ENCODE data around the gene WTAP.
"Not testable (repeated sequence)": the region's sequence is repeated elsewhere in the genome, so short reads cannot be mapped to it uniquely, and the experiment has no call there.

The WTAP gene

GRCh38 chr6:159762681-159763293 is 35.5 kb downstream of the WTAP start:
- DNase-seq: no peak

- DNase-seq: no peak
Measured at GRCh38 chr6:159766906-159767305, 39.6 kb downstream of the WTAP start.

DNA sequence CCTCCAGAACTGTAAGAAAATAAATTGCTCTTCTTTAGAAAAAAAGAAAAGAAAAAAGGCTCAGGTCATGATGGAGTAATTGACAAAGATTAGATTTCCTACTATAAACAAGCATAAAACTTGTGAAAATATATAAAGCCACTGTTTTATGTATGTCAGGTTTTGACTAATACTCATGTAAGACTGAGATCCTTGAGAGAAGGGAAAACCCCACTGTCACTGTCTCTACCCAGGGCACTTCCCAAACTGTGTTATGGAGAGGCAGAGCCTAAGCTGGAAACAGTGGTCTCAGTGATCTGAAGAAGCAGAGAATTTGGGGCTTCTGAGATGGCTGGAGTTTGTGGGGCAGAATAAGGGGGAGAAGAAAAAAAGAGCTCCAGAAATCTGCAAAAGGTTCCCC is 42.2 kb downstream of the WTAP start:
- no peak for DNase-seq

GRCh38 chr6:159772196-159772595 is 44.9 kb downstream of the WTAP start:
- DNase-seq: no peak

DNA sequence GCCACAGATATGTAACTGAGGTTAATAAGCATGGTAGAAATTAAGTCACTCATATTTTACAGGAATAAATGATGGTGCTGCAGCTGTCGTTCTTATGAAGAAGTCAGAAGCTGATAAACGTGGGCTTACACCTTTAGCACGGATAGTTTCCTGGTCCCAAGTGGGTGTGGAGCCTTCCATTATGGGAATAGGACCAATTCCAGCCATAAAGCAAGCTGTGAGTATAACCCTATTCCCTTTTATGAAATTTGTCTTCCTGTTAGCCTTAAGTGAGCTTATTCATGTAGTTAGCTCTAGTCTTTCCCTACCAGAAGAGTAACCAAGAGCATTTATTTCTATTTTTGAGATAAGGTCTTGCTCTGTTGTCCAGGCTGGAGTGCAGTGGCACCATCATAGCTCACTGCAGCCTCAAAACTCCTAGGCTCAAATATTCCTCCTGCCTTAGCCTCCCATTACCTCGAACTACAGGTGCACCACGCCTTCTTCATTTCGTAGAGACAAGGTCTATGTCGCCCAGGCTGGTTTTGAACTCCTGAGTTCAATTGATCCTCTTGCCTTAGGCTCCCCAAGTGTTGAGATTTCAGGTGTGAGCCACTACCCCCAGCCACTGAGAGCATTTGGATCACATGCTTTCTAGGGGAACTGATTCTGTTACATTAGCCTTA is 50.1 kb downstream of the WTAP start:
- no peak for DNase-seq

DNA sequence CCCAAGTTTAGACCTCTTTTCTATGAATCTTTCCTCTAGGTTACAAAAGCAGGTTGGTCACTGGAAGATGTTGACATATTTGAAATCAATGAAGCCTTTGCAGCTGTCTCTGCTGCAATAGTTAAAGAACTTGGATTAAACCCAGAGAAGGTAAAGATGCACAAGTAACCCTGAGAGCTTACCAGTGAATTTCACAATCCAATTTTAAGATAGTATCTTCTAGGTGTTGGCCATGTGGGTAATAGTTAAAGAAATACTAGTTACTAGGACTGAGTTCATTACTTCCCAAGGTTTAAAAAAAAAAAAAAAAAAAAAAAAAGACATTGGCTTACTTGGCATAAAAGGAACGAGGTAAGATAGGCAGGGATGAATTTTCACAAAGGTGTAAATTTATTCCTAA is 50.8 kb downstream of the WTAP start:
- no peak for DNase-seq

DNA sequence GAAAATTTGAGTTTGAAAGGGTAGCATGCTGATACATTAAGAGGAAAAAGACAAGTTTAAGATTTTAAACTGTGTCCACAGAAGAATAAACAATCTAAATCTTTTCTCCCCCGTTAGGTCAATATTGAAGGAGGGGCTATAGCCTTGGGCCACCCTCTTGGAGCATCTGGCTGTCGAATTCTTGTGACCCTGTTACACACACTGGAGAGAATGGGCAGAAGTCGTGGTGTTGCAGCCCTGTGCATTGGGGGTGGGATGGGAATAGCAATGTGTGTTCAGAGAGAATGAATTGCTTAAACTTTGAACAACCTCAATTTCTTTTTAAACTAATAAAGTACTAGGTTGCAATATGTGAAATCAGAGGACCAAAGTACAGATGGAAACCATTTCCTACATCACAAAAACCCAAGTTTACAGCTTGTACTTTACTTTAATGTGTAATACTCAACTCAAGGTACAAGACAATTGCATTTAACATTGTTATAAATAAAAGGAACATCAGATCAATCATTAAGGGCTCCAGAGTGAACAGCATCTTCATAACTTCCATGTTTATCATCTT is 51.3 kb downstream of the WTAP start:
- DNase-seq: no peak

GRCh38 chr6:159788276-159788675 is 61.0 kb downstream of the WTAP start:
- DNase-seq: no peak

DNA sequence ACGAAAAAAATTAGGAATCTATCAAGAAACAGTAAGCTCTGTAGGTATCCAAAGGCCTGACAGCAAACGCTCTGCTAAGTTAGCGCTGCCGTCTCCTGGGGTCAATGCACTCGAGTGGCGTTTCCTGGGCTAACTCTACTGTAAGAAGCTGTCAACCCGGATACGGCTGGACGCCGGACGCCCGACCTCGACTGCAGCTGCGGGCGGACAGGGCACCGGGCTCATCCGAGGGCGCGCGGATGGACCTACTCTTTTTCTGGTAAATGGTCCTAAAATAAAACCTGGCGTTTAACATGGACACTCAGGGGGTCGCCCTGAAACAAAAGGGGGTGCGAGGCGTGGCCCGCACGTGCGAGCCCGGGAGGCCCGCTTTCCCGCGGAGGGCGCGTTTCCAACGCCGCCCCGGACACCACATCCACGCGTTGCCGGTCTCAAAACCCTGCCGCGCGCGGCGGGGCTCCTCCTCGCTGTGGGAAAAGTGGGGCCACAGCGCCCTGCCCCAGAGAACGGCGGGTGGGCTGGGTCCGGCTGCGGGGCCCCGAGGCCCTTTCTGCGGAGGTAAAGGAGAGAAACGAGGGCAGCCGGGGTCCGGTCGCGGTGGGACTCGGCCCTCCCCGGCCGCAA is 61.6 kb downstream of the WTAP start:
- DNase-seq: no peak

DNA sequence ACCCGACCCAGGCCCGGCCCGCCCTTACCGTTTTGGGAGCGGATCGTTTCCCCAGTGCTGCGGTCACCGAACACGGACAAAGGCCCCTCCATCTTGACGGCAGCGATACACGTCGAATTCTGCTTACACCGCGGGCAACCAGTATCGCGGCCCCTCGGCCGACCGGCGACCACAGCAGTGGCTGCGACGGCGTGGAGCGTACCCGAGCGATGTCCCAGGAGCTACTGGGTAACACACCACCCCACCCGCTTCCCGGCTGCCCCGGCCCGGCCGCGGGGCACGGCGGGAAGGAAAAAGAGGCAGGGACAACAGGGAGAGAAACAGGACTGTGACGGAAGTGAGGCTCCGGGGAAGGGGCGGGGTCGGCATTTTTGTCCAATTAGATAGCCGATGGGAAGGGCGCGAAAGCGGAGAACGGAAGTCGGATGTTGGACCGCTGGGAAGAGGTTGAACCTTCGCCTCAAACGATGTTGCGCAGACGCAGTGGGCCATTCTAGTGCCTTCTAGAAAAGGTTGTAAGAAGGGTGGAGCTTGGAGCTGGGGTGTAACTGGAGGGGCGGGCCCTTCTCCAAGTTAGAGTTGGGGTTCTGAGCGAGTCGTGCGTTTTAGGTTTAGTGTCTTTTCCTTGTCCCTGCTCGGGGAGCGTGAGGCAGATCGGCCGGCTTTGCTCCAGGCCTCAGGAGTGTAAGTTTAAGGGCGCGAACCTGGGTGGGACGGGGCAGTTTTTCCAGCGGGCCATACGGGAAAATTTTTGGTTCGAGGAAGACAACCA is 62.3 kb downstream of the WTAP start, which contains the start of gene TCP1:
Gene TCP1 (minus strand): TSS at position 226 of the 772 bp plus-strand sequence. CDS start 134 bp downstream, at position 92.
- peak; percentile 99 for DNase-seq

DNA sequence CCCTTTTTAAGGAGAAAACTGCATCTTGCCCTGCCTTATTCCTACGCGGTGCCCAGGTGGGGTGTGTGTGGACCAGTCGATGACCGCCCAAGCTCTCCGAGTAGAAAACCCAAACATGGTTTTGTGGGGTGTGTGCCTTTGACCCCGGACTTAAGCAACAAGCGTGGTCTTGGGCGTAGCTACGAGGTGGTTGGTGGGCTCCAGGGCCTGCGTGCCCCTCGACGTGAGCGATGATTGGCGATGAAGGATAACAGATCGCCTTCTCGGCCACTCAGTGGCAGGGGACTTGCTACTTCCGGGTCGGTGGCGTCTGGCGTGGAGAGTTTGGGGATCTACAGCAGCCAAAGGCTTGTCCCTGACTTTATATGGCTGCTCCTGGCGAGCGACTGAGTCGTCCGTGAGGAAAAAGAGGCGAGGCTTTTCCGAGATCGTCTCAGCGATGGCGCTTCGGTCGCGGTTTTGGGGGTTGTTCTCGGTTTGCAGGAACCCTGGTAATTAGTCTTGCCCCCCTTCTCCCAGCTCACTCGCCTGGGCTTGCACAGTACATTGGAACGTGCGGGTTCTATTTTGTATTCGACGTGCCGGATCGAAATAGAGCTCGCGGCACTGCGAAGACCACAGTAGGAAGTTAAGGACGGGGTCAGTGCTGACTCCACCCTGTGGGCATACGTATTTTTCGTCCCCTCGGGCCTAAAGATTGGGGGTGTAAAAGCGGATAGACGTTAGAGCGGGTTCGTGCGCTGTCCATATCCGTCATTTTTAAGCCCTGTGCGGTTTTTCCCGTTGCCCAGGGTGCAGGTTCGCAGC is 63.0 kb downstream of the WTAP start, which contains the start of gene MRPL18:
Gene MRPL18 (plus strand): TSS at position 319 of the 807 bp plus-strand sequence. CDS start 121 bp downstream, at position 440.
- DNase-seq: peak; percentile 79

GRCh38 chr6:159790956-159791598 is 63.8 kb downstream of the WTAP start:
- DNase-seq: no peak

GRCh38 chr6:159794976-159795375 is 67.7 kb downstream of the WTAP start:
- not testable (repeated sequence) for DNase-seq

DNA sequence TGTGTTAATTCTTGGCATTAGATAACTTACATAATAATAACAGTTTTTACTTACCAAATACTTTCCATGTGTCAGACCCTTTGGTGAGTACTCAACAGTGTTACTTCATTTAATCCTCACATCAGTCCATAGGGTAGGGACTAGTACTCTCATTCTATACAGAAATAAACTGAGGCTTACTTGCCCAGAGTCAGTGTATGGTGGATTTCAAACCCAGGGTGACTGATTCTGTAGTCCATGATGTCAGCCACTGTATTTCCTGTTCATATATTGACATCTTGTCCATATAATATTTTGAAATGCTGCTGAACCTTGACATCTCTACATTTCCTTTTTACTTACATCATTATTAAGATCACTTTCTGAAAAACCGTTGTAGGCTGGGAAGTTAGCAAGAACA is 70.2 kb downstream of the WTAP start:
- DNase-seq: no peak

- no peak for DNase-seq
Measured at GRCh38 chr6:159800141-159800865, 73.0 kb downstream of the WTAP start, which contains the start of gene PNLDC1. PNLDC1 (plus strand) TSS chr6:159800276; CDS start chr6:159800308, 32 bp downstream.

DNA sequence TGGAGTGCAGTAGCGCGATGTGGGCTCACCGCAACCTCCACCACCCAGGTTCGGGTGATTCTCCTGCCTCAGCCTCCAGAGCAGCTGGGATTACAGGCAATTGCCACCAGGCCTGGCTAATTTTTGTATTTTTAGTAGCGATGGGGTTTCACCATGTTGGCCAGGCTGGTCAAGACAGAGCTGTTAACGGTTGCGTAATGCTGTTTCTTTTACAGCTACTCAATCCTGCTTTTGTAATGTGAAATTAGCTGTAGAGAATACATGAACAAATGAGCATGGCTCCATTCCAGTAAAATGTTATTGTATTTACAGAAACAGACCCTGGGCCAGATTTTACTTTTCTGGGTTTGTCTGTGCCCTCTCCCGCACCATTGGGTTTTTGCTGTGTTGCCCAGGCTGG is 74.6 kb downstream of the WTAP start:
- no peak for DNase-seq

DNA sequence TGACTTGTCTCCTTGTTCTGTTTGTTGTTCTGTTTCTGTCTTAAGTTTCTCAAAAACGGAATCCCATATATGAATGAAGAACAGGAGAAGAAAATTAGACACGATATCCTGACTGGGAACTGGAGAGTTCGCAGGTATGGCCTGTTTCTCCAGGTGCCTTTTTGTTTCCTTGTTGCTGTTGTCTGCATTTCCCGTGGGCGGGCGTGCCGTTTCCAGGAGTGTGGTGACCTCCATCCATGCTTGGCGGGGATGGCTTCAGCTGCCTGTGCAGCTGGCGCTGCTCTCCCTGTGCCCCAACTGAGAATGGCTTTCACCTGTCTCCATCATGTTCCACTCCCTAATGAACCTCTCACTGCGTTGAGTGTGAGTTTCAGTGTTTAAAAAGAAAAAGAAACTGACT is 77.2 kb downstream of the WTAP start:
- no peak for DNase-seq

- no peak for DNase-seq
Measured at GRCh38 chr6:159805440-159806020, 78.2 kb downstream of the WTAP start.
